ENCODE measurements around the gene PHC1.

The PHC1 gene

DNA sequence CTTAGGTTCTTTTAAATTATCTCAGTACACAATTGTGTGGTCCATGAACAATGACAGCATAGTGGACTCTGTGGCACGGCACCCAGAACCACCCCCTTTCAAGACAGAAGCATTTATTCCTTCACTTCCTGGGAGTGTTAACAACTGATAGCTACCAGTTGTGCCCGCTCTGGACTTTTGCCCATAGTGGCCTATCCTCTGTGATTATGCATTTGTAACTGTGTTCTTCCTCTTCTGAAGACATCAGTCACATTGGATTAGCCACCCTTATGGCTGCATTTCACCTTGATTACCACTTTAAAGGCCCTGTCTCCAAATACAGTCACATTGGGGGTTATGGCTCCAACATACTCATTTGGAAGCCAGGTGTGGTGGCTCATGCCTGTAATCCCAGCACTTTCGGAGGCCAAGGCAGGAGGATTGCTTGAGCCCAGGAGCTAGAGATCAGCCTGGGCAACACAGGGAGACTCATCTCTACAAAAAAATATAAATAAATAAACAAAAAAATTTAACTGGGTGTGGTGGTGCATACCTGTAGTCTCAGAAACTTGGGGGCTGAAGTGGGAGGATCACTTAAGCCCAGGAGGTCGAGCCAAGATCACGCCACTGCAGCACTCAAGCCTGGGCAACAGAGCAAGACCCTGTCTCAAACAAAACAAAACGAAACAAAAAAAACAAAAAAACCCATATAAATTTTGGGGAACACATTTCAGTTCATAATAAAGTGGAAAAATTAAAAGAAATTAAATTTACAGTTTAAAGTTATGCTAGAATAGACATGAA is 27.6 kb upstream of the PHC1 start:
- H3K4me3 ChIP-seq (ENCODE audit: low read length), result no peak overlapping the region
- no peak for DNase-seq (ENCODE audit: low read depth)
- TF ChIP-seq, protein P1, sequence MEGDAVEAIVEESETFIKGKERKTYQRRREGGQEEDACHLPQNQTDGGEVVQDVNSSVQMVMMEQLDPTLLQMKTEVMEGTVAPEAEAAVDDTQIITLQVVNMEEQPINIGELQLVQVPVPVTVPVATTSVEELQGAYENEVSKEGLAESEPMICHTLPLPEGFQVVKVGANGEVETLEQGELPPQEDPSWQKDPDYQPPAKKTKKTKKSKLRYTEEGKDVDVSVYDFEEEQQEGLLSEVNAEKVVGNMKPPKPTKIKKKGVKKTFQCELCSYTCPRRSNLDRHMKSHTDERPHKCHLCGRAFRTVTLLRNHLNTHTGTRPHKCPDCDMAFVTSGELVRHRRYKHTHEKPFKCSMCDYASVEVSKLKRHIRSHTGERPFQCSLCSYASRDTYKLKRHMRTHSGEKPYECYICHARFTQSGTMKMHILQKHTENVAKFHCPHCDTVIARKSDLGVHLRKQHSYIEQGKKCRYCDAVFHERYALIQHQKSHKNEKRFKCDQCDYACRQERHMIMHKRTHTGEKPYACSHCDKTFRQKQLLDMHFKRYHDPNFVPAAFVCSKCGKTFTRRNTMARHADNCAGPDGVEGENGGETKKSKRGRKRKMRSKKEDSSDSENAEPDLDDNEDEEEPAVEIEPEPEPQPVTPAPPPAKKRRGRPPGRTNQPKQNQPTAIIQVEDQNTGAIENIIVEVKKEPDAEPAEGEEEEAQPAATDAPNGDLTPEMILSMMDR (IDR thresholded peaks at IDR 0.05; ENCODE audit: insufficient read depth, low read depth, low read length, missing control alignments), result no peak

DNA sequence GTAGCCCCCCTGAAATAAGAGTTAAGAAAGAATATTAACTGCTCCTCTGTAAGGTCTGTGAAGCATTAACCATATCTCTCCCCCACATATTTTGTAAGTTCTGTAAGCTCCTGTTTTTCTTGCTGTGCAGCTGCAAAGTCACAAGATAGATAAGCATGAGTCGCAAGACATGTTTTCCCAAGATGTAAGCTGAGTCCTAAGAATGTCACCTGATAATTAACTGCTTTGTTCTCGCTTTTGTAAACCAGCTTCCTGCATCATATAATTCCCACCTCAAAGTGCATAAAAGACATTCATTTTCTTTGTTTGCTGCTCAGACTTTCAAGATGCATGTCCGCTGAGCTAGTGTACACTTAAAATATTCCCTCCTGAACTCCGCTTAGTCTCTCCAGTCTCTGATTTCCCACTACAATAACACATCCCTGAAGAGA is 27.0 kb upstream of the PHC1 start:
- no peak overlapping the region for H3K4me3 ChIP-seq (ENCODE audit: low read length)
- TF ChIP-seq, protein P1 (IDR thresholded peaks at IDR 0.05; ENCODE audit: insufficient read depth, low read depth, low read length, missing control alignments), result no peak
- peak; percentile 51 for DNase-seq (ENCODE audit: low read depth)

DNA sequence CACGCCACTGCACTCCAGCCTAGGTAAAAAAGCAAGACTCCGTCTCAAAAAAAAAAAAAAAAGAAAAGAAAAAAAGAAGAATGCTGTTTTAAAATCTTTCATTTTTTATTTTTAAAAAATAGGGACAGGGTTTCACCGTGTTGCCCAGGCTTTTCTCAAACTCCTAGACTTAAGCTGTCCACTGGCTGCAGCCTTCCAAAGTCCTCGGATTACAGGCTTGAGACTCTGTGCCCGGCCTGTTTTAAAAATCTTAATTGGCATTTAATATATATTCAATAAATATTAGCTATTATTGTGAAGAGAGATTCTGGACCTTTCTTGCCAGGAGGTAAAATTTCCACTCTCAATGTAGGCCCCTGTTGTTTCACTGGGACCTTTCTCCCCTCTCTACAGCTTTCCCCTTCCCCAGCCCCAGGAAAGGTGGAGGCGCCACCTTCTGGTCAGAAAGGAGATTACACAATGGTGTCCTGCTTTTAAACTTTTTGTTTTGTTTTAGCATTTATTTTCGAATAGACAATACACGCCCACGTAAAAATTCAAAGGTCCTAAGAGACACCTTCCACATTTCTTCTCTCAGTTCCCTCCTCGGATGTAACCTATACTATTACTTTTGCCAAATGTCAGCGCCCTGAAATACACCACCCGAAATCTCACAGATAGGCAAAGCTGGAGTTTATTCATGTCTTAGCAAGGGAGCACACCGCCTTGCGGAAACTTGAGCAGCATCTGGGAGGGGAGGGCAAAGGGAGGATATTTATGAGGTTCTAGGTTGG is 23.8 kb upstream of the PHC1 start:
- H3K4me3 ChIP-seq (ENCODE audit: low read length), result peak overlapping the region; percentile 37
- DNase-seq (ENCODE audit: low read depth), result peak; percentile 52
- TF ChIP-seq, protein P1 (IDR thresholded peaks at IDR 0.05; ENCODE audit: insufficient read depth, low read depth, low read length, missing control alignments), result peak; percentile 88

DNA sequence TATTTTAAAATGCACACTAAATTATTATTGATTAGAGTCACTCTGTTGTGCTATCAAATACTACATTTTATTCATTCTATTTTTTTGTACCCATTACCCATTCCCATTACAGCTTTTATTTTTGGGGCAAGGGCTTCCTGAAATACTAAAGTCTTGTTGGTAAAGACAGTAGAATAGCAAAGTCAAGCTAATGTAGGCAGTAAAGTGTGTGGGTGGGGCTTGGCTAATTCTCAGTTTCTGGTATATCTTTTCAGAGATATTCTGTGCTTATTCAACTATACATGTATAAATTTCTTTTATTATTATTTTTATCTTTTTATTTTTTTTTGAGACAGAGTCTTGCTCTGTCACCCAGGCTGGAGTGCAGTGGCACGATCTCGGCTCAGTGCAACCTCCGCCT is 22.3 kb upstream of the PHC1 start:
- no peak overlapping the region for H3K4me3 ChIP-seq (ENCODE audit: low read length)
- no peak for DNase-seq (ENCODE audit: low read depth)
- TF ChIP-seq, protein P1 (IDR thresholded peaks at IDR 0.05; ENCODE audit: insufficient read depth, low read depth, low read length, missing control alignments), result no peak

DNA sequence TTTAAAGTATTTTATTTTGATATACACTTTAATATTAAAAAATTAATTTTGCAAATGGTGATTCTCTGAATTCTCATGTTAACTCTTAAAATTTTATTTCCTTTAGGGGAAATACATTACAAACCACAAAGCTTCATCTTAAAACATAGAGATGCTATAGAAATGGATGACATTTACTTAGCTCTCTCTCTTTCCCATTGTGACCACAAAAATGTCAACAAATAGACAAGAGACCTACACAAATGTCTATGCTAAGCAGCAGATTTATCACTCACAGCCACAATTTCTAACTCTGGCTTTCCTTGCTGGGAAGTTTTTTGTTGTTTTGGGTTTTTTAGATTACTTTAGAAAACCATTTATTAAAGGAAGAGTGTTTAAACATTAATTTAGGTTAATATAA is 19.9 kb upstream of the PHC1 start:
- H3K4me3 ChIP-seq (ENCODE audit: low read length), result no peak overlapping the region
- no peak for DNase-seq (ENCODE audit: low read depth)
- TF ChIP-seq, protein P1 (IDR thresholded peaks at IDR 0.05; ENCODE audit: insufficient read depth, low read depth, low read length, missing control alignments), result no peak

DNA sequence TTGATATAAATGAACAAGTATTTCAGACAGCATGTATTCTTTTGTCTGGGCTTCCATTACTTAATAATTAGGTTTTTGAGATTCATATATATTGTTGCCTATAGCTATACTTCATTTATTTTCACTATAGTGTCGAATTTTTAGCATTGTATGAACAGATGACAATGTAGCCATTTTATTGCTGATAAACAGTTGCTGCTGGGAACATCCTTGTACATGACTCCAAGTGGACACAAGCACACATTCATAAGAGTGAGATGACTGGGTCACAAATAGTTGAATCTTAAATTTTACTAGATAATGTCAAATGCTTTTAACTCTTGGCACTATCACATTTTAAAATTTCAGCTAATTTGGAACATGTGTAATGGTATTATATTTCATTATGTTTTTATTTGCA is 19.3 kb upstream of the PHC1 start:
- H3K4me3 ChIP-seq (ENCODE audit: low read length), result no peak overlapping the region
- TF ChIP-seq, protein P1 (IDR thresholded peaks at IDR 0.05; ENCODE audit: insufficient read depth, low read depth, low read length, missing control alignments), result no peak
- no peak for DNase-seq (ENCODE audit: low read depth)
